HEK293 (cell line): ENCODE measurements around the gene ZNF599.

Source experiments
- GLI2 ChIP-seq: fragments of 450-650 bp; formaldehyde crosslinking; IDR thresholded peaks from 2 replicates; pipeline ENCODE4; 2017; ENCODE audit warnings: missing biosample characterization, missing genetic modification characterization, low read depth, borderline replicate concordance
- GLI4 ChIP-seq: fragments of 450-650 bp; formaldehyde crosslinking; IDR thresholded peaks from 2 replicates; pipeline ENCODE4 v1.5.1; 2016; ENCODE audit warnings: missing biosample characterization, missing genetic modification characterization
- HOXA7 ChIP-seq: sonication (generic); formaldehyde crosslinking; IDR thresholded peaks from 2 replicates; pipeline ENCODE4 v1.8.1; 2022; ENCODE audit warnings: missing genetic modification reagents, borderline replicate concordance
- MEIS1 ChIP-seq: sonication (generic); formaldehyde crosslinking; IDR thresholded peaks from 2 replicates; pipeline ENCODE4 v1.8.1; 2022; ENCODE audit warnings: missing genetic modification reagents, mild to moderate bottlenecking, borderline replicate concordance
- MZF1 ChIP-seq: fragments of 450-650 bp; formaldehyde crosslinking; IDR thresholded peaks from 2 replicates; pipeline ENCODE4 v1.5.1; 2017; ENCODE audit warnings: missing biosample characterization, missing genetic modification characterization, borderline replicate concordance
- SP2 ChIP-seq: fragments of 450-650 bp; formaldehyde crosslinking; IDR thresholded peaks from 2 replicates; pipeline ENCODE4 v1.5.1; 2016; ENCODE audit warnings: missing biosample characterization, missing genetic modification characterization
- WT1 ChIP-seq: fragments of 450-650 bp; formaldehyde crosslinking; IDR thresholded peaks from 2 replicates; pipeline ENCODE4 v1.5.1; 2016; ENCODE audit warnings: missing biosample characterization, missing genetic modification characterization
- YY2 ChIP-seq: fragments of 450-650 bp; formaldehyde crosslinking; IDR thresholded peaks from 2 replicates; pipeline ENCODE4 v1.5.1; 2016; ENCODE audit warnings: missing biosample characterization, missing genetic modification characterization
- ZBTB1 ChIP-seq: fragments of 450-650 bp; formaldehyde crosslinking; IDR thresholded peaks from 2 replicates; pipeline ENCODE4 v1.5.1; 2016; ENCODE audit warnings: missing biosample characterization, missing genetic modification characterization
- ZBTB17 ChIP-seq: fragments of 450-650 bp; formaldehyde crosslinking; IDR thresholded peaks from 2 replicates; pipeline ENCODE4 v1.5.1; 2016; ENCODE audit warnings: missing biosample characterization, missing genetic modification characterization
- ZBTB21 ChIP-seq: fragments of 450-650 bp; formaldehyde crosslinking; IDR thresholded peaks from 2 replicates; pipeline ENCODE4 v1.5.1; 2017; ENCODE audit warnings: missing biosample characterization, missing genetic modification characterization
- ZBTB8A ChIP-seq: fragments of 450-650 bp; formaldehyde crosslinking; IDR thresholded peaks from 2 replicates; pipeline ENCODE4 v1.5.1; 2016; ENCODE audit warnings: missing biosample characterization, missing genetic modification characterization
- ZNF140 ChIP-seq: fragments of 450-650 bp; formaldehyde crosslinking; IDR thresholded peaks from 2 replicates; pipeline ENCODE4 v1.5.1; 2016; ENCODE audit warnings: missing biosample characterization, missing genetic modification characterization
- ZNF2 ChIP-seq: fragments of 450-650 bp; formaldehyde crosslinking; IDR thresholded peaks from 2 replicates; pipeline ENCODE4 v1.5.1; 2016; ENCODE audit warnings: missing biosample characterization, missing genetic modification characterization
- ZNF239 ChIP-seq: fragments of 450-650 bp; formaldehyde crosslinking; IDR thresholded peaks from 2 replicates; pipeline ENCODE4 v1.5.1; 2016; ENCODE audit warnings: missing biosample characterization, missing genetic modification characterization
- ZNF311 ChIP-seq: fragments of 450-650 bp; formaldehyde crosslinking; IDR thresholded peaks from 2 replicates; pipeline ENCODE4 v1.5.1; 2017; ENCODE audit warnings: missing biosample characterization, missing genetic modification characterization, borderline replicate concordance
- ZNF37A ChIP-seq: fragments of 450-650 bp; IDR thresholded peaks from 2 replicates; pipeline ENCODE4 v1.5.1; 2018; ENCODE audit warnings: missing biosample characterization, missing genetic modification characterization
- ZNF404 ChIP-seq: fragments of 450-650 bp; formaldehyde crosslinking; IDR thresholded peaks from 2 replicates; pipeline ENCODE4 v1.5.1; 2017; ENCODE audit warnings: missing biosample characterization, missing genetic modification characterization
- ZNF501 ChIP-seq: fragments of 450-650 bp; formaldehyde crosslinking; IDR thresholded peaks from 2 replicates; pipeline ENCODE4 v1.5.1; 2016; ENCODE audit warnings: missing biosample characterization, missing genetic modification characterization
- ZNF530 ChIP-seq: fragments of 450-650 bp; formaldehyde crosslinking; IDR thresholded peaks from 2 replicates; pipeline ENCODE4 v1.5.1; 2016; ENCODE audit warnings: low read depth, missing biosample characterization, missing genetic modification characterization
- ZNF610 ChIP-seq: fragments of 450-650 bp; formaldehyde crosslinking; IDR thresholded peaks from 2 replicates; pipeline ENCODE4 v1.5.1; 2016; ENCODE audit warnings: missing biosample characterization, missing genetic modification characterization, borderline replicate concordance
- ZNF660 ChIP-seq: fragments of 450-650 bp; IDR thresholded peaks from 2 replicates; pipeline ENCODE4 v1.5.1; 2018; ENCODE audit warnings: missing biosample characterization, mild to moderate bottlenecking, missing genetic modification characterization
- ZNF777 ChIP-seq: fragments of 450-650 bp; formaldehyde crosslinking; IDR thresholded peaks from 2 replicates; pipeline ENCODE4 v1.5.1; 2017; ENCODE audit warnings: missing biosample characterization, missing genetic modification characterization, borderline replicate concordance
- TF ChIP-seq, protein P1 (sequence below): fragments of 450-650 bp; formaldehyde crosslinking; IDR thresholded peaks from 2 replicates; pipeline ENCODE4 v1.5.1; 2016; ENCODE audit warnings: missing biosample characterization, missing genetic modification characterization, low read depth
- TF ChIP-seq, protein P2 (sequence below): fragments of 450-650 bp; formaldehyde crosslinking; IDR thresholded peaks from 2 replicates; pipeline ENCODE4 v1.5.1; 2016; ENCODE audit warnings: missing biosample characterization, missing genetic modification characterization
- TF ChIP-seq, protein P3 (sequence below): fragments of 450-650 bp; formaldehyde crosslinking; IDR thresholded peaks from 2 replicates; pipeline ENCODE4 v1.5.1; 2017; ENCODE audit warnings: missing biosample characterization, missing genetic modification characterization
- TF ChIP-seq, protein P4 (sequence below): fragments of 450-650 bp; formaldehyde crosslinking; IDR thresholded peaks from 2 replicates; pipeline ENCODE4 v1.5.0; 2017; ENCODE audit warnings: missing biosample characterization, missing genetic modification characterization, borderline replicate concordance
- TF ChIP-seq, protein P5 (sequence below): fragments of 450-650 bp; formaldehyde crosslinking; IDR thresholded peaks from 2 replicates; pipeline ENCODE4 v1.5.1; 2016; ENCODE audit warnings: missing biosample characterization, missing genetic modification characterization
- TF ChIP-seq, protein P6 (sequence below): fragments of 450-650 bp; formaldehyde crosslinking; IDR thresholded peaks from 2 replicates; pipeline ENCODE4 v1.5.1; 2016; ENCODE audit warnings: missing biosample characterization, missing genetic modification characterization

ZNF599 gene

DNA sequence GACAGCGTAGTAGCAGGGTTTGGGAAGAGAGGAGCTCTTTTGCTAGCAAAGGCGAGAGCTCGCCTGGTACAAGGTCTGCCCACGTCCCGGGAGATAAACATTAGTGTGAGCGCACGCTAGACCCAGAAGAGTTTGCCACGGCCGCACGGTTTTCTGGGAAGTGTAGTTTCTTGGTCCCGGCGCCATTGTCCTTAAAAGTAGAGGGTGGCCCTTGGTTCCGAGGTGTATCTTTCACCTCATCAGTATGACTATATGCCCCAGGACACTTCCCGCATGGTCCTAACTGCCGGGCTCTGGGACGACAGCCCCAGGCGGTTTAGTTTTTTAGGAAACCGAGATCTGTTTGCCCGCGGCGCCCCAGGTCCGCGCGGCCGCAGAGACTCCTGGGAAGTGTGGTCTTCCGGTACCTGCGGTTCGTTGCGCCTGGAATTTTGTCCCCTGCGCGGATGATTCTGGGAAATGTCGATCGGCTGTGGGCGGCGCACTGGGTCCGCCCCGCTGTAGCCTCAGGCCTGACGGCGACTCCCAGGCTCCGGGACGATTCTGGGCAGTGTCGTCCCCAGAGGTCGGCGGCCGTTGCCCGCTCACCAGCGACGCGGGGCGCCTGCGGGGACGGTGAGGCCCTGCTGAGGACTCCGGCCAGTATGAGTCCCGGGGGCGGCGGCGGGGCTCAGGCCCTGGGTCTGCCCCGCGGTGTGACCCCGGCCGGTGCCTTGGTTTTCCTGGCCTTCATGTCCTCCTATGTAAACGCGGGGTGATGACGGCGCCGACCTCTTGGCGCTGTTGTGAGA lies 39.1 kb downstream of the ZNF599 start, which contains the start of gene ZNF181 (continued):
- no peak; the same call in 1 of the 2 replicates for TF ChIP-seq ZNF239 (tag by site-specific recombination)
- TF ChIP-seq, protein P1, sequence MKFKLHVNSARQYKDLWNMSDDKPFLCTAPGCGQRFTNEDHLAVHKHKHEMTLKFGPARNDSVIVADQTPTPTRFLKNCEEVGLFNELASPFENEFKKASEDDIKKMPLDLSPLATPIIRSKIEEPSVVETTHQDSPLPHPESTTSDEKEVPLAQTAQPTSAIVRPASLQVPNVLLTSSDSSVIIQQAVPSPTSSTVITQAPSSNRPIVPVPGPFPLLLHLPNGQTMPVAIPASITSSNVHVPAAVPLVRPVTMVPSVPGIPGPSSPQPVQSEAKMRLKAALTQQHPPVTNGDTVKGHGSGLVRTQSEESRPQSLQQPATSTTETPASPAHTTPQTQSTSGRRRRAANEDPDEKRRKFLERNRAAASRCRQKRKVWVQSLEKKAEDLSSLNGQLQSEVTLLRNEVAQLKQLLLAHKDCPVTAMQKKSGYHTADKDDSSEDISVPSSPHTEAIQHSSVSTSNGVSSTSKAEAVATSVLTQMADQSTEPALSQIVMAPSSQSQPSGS (tag by site-specific recombination): no peak
- no peak for TF ChIP-seq ZNF404 (tag by site-specific recombination)
- TF ChIP-seq, protein P2, sequence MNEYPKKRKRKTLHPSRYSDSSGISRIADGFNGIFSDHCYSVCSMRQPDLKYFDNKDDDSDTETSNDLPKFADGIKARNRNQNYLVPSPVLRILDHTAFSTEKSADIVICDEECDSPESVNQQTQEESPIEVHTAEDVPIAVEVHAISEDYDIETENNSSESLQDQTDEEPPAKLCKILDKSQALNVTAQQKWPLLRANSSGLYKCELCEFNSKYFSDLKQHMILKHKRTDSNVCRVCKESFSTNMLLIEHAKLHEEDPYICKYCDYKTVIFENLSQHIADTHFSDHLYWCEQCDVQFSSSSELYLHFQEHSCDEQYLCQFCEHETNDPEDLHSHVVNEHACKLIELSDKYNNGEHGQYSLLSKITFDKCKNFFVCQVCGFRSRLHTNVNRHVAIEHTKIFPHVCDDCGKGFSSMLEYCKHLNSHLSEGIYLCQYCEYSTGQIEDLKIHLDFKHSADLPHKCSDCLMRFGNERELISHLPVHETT (tag by site-specific recombination): no peak; the same call in 1 of the 2 replicates
- peak; percentile 77; the same call in 1 of the 2 replicates for TF ChIP-seq ZBTB1 (tag by site-specific recombination)
- TF ChIP-seq ZNF530 (tag by site-specific recombination): no peak
- TF ChIP-seq ZBTB17 (tag by site-specific recombination): peak; percentile 99
- TF ChIP-seq, protein P3, sequence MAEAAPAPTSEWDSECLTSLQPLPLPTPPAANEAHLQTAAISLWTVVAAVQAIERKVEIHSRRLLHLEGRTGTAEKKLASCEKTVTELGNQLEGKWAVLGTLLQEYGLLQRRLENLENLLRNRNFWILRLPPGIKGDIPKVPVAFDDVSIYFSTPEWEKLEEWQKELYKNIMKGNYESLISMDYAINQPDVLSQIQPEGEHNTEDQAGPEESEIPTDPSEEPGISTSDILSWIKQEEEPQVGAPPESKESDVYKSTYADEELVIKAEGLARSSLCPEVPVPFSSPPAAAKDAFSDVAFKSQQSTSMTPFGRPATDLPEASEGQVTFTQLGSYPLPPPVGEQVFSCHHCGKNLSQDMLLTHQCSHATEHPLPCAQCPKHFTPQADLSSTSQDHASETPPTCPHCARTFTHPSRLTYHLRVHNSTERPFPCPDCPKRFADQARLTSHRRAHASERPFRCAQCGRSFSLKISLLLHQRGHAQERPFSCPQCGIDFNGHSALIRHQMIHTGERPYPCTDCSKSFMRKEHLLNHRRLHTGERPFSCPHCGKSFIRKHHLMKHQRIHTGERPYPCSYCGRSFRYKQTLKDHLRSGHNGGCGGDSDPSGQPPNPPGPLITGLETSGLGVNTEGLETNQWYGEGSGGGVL (tag by site-specific recombination): peak; percentile 49
- 0 out of 2 replicates have a peak, but pooled peaks have one; percentile 82 for TF ChIP-seq HOXA7
- peak; percentile 81 for TF ChIP-seq SP2 (tag by site-specific recombination)
- TF ChIP-seq ZNF2: peak; percentile 98
- TF ChIP-seq, protein P4, sequence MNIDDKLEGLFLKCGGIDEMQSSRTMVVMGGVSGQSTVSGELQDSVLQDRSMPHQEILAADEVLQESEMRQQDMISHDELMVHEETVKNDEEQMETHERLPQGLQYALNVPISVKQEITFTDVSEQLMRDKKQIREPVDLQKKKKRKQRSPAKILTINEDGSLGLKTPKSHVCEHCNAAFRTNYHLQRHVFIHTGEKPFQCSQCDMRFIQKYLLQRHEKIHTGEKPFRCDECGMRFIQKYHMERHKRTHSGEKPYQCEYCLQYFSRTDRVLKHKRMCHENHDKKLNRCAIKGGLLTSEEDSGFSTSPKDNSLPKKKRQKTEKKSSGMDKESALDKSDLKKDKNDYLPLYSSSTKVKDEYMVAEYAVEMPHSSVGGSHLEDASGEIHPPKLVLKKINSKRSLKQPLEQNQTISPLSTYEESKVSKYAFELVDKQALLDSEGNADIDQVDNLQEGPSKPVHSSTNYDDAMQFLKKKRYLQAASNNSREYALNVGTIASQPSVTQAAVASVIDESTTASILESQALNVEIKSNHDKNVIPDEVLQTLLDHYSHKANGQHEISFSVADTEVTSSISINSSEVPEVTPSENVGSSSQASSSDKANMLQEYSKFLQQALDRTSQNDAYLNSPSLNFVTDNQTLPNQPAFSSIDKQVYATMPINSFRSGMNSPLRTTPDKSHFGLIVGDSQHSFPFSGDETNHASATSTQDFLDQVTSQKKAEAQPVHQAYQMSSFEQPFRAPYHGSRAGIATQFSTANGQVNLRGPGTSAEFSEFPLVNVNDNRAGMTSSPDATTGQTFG (tag by site-specific recombination): no peak
- no peak; the same call in 1 of the 2 replicates for TF ChIP-seq ZBTB21 (tag by site-specific recombination)
- no peak for TF ChIP-seq ZNF140
- TF ChIP-seq, protein P5, sequence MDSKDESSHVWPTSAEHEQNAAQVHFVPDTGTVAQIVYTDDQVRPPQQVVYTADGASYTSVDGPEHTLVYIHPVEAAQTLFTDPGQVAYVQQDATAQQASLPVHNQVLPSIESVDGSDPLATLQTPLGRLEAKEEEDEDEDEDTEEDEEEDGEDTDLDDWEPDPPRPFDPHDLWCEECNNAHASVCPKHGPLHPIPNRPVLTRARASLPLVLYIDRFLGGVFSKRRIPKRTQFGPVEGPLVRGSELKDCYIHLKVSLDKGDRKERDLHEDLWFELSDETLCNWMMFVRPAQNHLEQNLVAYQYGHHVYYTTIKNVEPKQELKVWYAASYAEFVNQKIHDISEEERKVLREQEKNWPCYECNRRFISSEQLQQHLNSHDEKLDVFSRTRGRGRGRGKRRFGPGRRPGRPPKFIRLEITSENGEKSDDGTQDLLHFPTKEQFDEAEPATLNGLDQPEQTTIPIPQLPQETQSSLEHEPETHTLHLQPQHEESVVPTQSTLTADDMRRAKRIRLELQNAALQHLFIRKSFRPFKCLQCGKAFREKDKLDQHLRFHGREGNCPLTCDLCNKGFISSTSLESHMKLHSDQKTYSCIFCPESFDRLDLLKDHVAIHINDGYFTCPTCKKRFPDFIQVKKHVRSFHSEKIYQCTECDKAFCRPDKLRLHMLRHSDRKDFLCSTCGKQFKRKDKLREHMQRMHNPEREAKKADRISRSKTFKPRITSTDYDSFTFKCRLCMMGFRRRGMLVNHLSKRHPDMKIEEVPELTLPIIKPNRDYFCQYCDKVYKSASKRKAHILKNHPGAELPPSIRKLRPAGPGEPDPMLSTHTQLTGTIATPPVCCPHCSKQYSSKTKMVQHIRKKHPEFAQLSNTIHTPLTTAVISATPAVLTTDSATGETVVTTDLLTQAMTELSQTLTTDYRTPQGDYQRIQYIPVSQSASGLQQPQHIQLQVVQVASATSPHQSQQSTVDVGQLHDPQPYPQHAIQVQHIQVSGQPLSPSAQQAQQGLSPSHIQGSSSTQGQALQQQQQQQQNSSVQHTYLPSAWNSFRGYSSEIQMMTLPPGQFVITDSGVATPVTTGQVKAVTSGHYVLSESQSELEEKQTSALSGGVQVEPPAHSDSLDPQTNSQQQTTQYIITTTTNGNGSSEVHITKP: peak; percentile 50
- TF ChIP-seq MZF1 (tag by site-specific recombination): 0 out of 2 replicates have a peak, but pooled peaks have one; percentile 10
- no peak for TF ChIP-seq ZNF311 (tag by site-specific recombination)
- TF ChIP-seq, protein P6, sequence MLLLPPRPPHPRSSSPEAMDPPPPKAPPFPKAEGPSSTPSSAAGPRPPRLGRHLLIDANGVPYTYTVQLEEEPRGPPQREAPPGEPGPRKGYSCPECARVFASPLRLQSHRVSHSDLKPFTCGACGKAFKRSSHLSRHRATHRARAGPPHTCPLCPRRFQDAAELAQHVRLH (tag by site-specific recombination): peak; percentile 90
- TF ChIP-seq MEIS1 (CRISPR knock-in tag): no peak
- no peak for TF ChIP-seq GLI2
- TF ChIP-seq YY2 (tag by site-specific recombination): peak; percentile 84
- TF ChIP-seq ZNF777 (tag by site-specific recombination): peak; percentile 87
- TF ChIP-seq ZNF660 (tag by site-specific recombination): peak; percentile 96
- peak; percentile 88; the same call in 1 of the 2 replicates for TF ChIP-seq ZNF610 (tag by site-specific recombination)
- peak; percentile 86 for TF ChIP-seq GLI4 (tag by site-specific recombination)
- TF ChIP-seq ZBTB8A: peak; percentile 83
- peak; percentile 100 for TF ChIP-seq ZNF501
- peak; percentile 66; the same call in 1 of the 2 replicates for TF ChIP-seq WT1
- no peak for TF ChIP-seq ZNF37A (tag by site-specific recombination)
